IPS-18a (cell line): ENCODE results near the gene ELFN2.
"Not testable (repeated sequence)": the region's sequence is repeated elsewhere in the genome, so short reads cannot be mapped to it uniquely, and the experiment has no call there.

ENCODE experiments used
- H3K27ac ChIP-seq: one replicate; pipeline ENCODE4 v1.5.1; 2013; ENCODE audit warnings: low read length
- H3K27me3 ChIP-seq: one replicate; pipeline ENCODE4 v1.6.1; 2013; ENCODE audit warnings: mild to moderate bottlenecking, low read length; ENCODE audit not compliant: control insufficient read depth, insufficient read depth
- H3K36me3 ChIP-seq: one replicate; pipeline ENCODE4 v1.6.1; 2013; ENCODE audit warnings: low read depth, low read length; ENCODE audit not compliant: control insufficient read depth
- H3K4me1 ChIP-seq: one replicate; pipeline ENCODE4 v1.6.1; 2013; ENCODE audit warnings: low read depth, low read length; ENCODE audit not compliant: control insufficient read depth
- H3K4me3 ChIP-seq: one replicate; pipeline ENCODE4 v1.5.1; 2013; ENCODE audit warnings: low read length
- H3K9ac ChIP-seq: one replicate; pipeline ENCODE4 v1.6.1; 2013; ENCODE audit warnings: mild to moderate bottlenecking, low read length, moderate library complexity
- H3K9me3 ChIP-seq: one replicate; pipeline ENCODE4 v1.6.1; 2013; ENCODE audit warnings: low read depth, low read length; ENCODE audit not compliant: control insufficient read depth

Gene ELFN2, protein sequence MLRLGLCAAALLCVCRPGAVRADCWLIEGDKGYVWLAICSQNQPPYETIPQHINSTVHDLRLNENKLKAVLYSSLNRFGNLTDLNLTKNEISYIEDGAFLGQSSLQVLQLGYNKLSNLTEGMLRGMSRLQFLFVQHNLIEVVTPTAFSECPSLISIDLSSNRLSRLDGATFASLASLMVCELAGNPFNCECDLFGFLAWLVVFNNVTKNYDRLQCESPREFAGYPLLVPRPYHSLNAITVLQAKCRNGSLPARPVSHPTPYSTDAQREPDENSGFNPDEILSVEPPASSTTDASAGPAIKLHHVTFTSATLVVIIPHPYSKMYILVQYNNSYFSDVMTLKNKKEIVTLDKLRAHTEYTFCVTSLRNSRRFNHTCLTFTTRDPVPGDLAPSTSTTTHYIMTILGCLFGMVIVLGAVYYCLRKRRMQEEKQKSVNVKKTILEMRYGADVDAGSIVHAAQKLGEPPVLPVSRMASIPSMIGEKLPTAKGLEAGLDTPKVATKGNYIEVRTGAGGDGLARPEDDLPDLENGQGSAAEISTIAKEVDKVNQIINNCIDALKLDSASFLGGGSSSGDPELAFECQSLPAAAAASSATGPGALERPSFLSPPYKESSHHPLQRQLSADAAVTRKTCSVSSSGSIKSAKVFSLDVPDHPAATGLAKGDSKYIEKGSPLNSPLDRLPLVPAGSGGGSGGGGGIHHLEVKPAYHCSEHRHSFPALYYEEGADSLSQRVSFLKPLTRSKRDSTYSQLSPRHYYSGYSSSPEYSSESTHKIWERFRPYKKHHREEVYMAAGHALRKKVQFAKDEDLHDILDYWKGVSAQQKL

DNA sequence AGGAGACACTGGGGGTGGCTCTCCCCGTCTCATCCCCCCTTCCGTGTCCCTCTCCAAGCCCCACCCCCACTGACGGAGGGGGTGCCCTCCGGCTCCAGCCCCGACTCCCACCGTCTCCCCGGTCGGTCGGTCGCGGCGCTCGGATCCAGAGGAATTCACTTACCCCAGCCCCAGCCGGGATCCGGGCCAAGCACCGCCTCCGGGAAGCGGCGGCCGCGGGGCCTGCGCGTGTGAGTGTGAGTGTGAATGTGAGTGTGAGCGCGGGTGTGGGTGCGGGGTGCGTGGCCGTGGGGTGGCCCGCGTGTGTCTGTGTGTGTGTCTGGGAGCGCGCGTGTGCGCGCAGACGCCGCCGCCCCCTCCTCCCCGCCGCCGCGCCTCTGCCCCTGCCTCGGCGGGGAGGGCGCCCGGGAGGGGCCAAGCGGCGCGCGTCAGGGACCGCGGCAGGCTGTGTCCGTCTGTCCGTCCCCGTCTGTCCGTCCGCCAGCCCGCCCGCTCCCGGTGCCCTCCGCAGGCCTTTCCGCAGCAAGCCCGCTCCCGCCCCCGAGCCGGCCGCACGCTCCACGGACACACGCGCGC is at the start of gene ELFN2:
TSS of gene ELFN2 (minus strand) at position 345 of the 576 bp plus-strand sequence. CDS start 51,945 bp downstream, outside the sequence.
- Histone ChIP-seq H3K27ac (no peak within 1 kb of the TSS), H3K4me1 (no peaks in the 10 kb centered on the region), H3K4me3 (peak within 1 kb of the TSS; percentile 43), H3K36me3 (no peaks in the 10 kb centered on the region), H3K27me3 (peaks cover 60% of the 10 kb centered on the region), H3K9ac (no peak within 1 kb of the TSS), H3K9me3 (no peaks in the 10 kb centered on the region)

DNA sequence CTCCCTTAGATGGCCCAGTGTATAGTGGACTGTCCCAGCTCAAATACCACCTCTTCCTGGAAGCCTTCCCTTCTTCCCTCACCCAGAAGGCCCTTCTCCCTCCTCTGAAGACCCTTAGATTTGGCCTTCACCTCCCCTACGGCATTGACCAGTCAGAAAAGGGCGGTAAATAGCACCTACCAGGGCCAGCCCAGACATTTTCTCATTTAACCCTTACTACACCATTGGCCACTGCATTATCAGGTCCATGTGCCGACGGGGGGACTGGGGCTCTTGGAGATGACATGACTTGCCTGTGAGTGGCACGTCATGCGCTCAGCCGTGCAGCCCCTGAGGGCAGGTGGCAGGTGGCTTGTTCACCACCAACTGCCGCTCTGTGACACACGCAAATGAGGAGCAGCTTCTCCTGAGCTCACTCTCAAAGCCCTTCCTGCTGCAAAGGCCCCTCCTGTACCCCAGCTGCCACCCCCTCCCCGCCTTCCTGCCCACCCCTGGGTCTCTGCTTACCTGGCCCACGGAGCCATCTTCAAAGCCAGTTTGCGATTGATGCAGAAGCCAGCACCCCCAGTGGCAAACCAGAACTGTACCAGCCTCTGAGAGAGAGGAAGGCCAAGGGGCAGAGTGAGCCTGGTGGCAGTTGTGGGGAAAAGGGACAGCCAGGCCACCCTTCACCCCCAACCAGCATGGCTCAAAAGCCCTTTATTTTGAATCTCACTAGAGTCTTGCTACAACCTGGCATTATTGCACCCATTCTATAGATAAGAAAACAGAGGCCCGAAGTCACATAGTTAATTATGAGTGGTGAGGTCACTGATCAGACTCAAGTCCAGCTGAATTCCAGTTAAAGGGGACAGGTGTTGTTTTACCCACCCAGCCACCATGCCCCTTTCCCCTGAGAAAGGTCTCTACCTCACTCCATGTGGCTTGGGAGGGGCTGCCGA is 49.4 kb upstream of the ELFN2 start:
- Histone ChIP-seq H3K27ac (no peak overlapping the region), H3K9ac (no peak overlapping the region), H3K27me3 (no peaks in the 10 kb centered on the region), H3K4me1 (no peaks in the 10 kb centered on the region), H3K36me3 (no peaks in the 10 kb centered on the region), H3K4me3 (no peak overlapping the region), H3K9me3 (no peaks in the 10 kb centered on the region)

DNA sequence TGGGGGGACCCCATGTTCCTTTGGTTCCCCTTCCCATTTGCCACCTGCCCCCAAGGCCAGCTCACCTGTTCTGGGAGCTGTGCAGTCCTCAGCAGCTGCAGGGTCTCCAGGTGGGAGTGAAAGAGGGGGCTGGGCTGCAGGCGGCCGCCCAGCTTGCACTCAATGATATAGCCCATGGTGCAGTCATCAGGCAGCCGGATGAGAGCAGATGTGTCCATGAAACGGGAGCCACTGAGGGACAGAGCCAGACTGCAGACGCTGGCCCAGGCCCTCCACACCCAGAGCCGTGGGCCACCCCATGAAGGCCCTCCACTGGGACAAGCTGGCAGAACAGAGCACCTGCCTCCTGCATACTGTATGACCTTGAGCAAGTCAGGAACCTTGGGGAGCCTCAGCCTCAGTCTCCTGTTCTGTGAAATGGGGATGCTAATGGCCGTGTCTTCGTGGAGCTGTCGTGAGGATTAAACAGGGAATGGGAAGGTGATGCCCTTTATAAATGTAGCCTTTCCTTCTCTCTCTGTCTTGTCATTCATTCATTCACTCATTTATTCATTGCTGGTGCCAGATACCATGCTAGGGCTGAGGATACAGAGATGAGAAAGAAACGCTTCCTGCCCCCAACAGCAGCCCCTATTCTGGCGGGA is 47.3 kb upstream of the ELFN2 start:
- Histone ChIP-seq H3K4me1 (no peaks in the 10 kb centered on the region), H3K9me3 (no peaks in the 10 kb centered on the region), H3K36me3 (no peaks in the 10 kb centered on the region), H3K9ac (no peak overlapping the region), H3K27me3 (no peaks in the 10 kb centered on the region), H3K27ac (no peak overlapping the region), H3K4me3 (no peak overlapping the region)

DNA sequence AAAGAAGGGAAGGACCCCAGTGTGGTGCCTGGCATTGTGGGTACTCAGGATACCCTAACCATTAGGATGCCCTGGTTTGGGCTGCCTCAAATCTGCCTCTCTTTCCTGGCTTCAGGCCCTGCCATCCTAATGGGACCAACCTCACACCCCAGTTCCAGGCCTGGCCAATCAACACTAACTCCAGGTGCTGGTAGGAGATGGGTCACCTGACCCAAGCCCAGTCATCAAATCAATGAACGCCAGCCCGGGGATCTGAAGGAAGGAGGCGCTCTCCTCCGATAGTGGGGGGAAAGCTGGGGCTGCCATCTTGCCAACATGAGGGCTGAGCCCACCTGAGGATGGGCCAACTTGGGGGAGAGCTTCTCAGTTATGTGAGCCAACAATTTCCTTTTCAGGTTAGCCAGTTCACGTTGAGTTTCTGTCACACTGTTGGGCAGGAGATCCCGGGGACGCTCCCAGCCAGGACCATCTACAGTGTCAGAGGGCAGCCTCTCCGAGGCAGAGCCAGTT is 46.2 kb upstream of the ELFN2 start:
- Histone ChIP-seq H3K27me3 (no peaks in the 10 kb centered on the region), H3K9ac (no peak overlapping the region), H3K27ac (no peak overlapping the region), H3K9me3 (no peaks in the 10 kb centered on the region), H3K4me3 (no peak overlapping the region), H3K4me1 (no peaks in the 10 kb centered on the region), H3K36me3 (no peaks in the 10 kb centered on the region)

DNA sequence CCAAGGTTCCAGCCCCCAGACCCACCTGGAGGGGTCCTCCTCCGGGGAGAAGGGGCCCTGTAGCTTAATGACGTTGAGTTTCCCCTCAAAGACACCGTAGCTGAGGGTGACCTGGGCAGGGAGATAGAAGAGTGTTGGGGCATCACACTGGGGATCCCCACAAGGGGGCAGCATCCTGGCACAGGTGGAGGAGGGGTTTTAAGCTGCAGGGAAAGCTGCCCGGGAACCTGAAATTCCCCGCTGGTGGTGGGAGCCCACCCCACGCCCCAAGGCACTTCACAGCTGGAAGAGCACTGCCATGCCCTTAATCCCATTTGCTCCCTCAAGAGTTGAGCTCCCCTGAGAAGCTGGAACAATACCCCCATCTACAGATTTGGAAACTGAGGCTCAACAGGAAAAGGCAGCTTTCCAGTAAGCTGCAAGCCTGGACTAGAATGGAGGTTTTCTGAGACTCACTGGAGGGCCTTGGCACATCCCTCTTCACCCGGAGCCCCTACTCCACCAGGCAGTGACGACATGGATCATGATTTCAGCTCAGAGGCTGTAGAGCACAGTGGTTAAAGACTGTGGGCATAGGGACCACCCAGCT is 45.2 kb upstream of the ELFN2 start:
- H3K36me3 ChIP-seq = no peaks in the 10 kb centered on the region
- no peaks in the 10 kb centered on the region for H3K9me3 ChIP-seq
- H3K4me3 ChIP-seq = no peak overlapping the region
- H3K4me1 ChIP-seq = no peaks in the 10 kb centered on the region
- H3K9ac ChIP-seq = no peak overlapping the region
- H3K27me3 ChIP-seq = no peaks in the 10 kb centered on the region
- no peak overlapping the region for H3K27ac ChIP-seq

DNA sequence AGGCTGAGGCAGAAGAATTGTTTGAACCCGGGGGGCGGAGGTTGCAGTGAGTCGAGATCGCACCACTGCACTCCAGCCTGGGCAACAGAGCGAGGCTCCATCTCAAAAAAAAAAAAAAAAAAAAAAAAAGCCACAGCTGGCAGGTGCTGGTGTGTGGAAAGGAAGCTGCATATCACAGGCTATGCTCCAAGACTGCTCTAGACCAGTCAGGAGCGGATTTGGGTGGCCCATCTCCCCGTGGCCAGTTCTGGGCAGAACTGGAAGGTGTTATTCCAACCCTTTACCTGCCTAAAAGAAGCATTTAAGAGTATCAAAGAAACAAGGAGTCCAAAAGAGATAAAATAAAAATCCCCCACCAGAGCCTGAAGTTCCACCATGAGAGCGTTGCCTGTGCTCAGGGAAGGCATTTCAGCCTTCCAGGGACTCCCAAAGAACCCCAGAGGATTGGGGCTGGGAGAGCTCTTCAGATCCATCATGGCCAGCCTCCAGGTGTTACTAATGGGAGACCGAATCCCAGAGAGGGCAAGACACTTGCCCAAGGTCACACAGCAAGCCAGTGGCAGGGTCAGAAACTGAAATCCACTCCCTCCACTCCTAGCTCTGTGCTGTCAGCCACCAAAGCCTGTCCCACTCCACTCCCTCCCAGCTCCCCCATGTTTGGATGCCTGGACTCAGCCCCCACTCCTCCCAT is 44.6 kb upstream of the ELFN2 start:
- H3K36me3 ChIP-seq = no peaks in the 10 kb centered on the region

DNA sequence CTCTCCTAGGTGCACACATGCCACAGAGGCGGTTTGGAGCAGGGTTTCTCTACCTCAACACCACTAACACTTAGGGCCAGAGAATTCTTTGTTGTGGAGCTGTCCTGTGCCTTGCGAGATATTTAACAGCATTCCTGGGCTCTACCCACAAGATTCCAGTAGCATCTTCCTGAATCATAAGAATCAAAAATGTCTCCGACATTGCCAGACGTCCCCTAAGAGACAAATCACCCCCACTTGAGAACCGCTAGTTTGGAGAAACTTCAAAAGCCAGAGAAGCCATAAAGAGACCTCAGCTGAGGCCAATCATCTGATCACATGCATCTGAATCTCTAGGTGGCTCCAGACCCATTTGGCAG is 42.8 kb upstream of the ELFN2 start:
- Histone ChIP-seq H3K27me3 (no peaks in the 10 kb centered on the region), H3K4me3 (no peak overlapping the region), H3K4me1 (no peaks in the 10 kb centered on the region), H3K27ac (no peak overlapping the region), H3K9ac (no peak overlapping the region), H3K9me3 (no peaks in the 10 kb centered on the region), H3K36me3 (no peaks in the 10 kb centered on the region)

More for the DNA sequence above, 44.6 kb upstream of the ELFN2 start:
- Histone ChIP-seq H3K27me3 (no peaks in the 10 kb centered on the region), H3K27ac (no peak overlapping the region), H3K9me3 (no peaks in the 10 kb centered on the region), H3K4me3 (no peak overlapping the region), H3K4me1 (no peaks in the 10 kb centered on the region), H3K9ac (no peak overlapping the region)

DNA sequence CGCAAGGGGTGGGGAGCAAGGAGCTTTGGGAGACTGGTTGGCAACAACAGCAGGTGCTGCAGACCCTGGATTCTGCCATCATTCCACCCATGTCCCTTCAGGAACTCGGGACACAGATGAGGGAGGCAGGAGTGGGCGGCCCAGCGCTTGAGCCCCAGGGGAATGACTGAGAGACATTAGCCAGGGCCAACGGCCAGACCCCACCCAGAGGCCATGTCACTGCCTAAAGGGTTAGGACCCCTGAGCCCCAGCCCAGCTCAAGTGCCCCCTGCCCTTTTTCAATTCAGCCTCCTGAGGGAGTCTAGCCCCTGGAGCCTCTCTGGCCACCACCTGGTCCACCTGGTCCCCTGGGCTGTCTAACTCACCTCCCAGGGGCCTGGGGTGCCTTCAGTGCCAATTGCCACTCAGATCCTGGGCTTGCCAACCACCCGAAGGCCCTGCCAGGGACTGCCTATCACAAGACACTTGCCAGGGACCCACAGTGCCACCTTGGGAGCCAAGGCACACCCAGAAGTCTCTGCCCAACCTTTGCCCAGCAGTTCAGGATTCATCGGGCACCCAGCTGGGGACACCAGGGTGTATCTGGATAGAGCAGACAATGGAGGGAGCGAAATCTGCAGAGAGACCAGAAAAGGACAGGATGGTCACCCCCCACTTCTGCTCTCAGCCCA is 42.3 kb upstream of the ELFN2 start:
- H3K9me3 ChIP-seq = no peaks in the 10 kb centered on the region
- H3K4me1 ChIP-seq = no peaks in the 10 kb centered on the region
- H3K27ac ChIP-seq = no peak overlapping the region
- H3K27me3 ChIP-seq = no peaks in the 10 kb centered on the region
- H3K36me3 ChIP-seq = no peaks in the 10 kb centered on the region
- H3K9ac ChIP-seq = no peak overlapping the region
- no peak overlapping the region for H3K4me3 ChIP-seq

DNA sequence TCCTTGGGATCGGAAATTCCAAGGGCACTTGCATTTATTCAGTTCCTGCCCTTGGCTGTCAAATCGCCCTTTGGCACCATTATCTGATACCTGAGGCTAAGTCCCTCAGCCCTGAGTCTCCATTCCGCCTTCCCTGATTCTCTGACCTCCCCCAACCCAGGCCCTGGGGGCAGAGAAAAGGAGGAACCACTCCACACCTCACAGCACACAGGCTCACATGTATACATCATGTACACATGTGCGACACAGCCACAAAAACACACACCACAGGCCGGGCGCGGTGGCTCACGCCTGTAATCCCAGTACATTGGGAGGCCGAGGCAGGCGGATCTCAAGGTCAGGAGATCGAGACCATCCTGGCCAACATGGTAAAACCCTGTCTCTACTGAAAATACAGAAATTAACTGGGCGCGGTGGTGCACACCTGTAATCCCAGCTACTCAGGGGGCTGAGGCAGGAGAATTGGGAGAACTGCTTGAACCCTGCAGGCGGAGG is 41.0 kb upstream of the ELFN2 start:
- H3K4me3 ChIP-seq, H3K27ac ChIP-seq, H3K27me3 ChIP-seq, H3K9me3 ChIP-seq, H3K4me1 ChIP-seq, H3K9ac ChIP-seq, H3K36me3 ChIP-seq: not testable (repeated sequence)
